ENCODE measurements around the gene GJD3.
"Not testable (repeated sequence)": the region's sequence is repeated elsewhere in the genome, so short reads cannot be mapped to it uniquely, and the experiment has no call there.

The GJD3 gene

GRCh38 chr17:40367728-40368127 is 3.2 kb upstream of the GJD3 start:
- DNase-seq = not testable (repeated sequence)

- DNase-seq = no peak
These were observed 2.5 kb upstream of the GJD3 start for GRCh38 chr17:40366861-40367518.

GRCh38 chr17:40366076-40366860 is 1.7 kb upstream of the GJD3 start:
- DNase-seq = no peak

GRCh38 chr17:40364906-40365305 is 369 bp upstream of the GJD3 start:
- no peak for DNase-seq

GRCh38 chr17:40363111-40363827 is 1.3 kb downstream of the GJD3 start:
- DNase-seq = peak; percentile 46

- peak; percentile 79 for DNase-seq
These were observed 1.8 kb downstream of the GJD3 start for GRCh38 chr17:40362696-40363110.

GRCh38 chr17:40361925-40362695 is 2.4 kb downstream of the GJD3 start:
- no peak for DNase-seq

GRCh38 chr17:40361063-40361924 is 3.2 kb downstream of the GJD3 start:
- DNase-seq = no peak

GRCh38 chr17:40360091-40360490 is 4.4 kb downstream of the GJD3 start:
- no peak for DNase-seq

GRCh38 chr17:40358323-40359038 is 6.1 kb downstream of the GJD3 start:
- peak; percentile 91 for DNase-seq

GRCh38 chr17:40356990-40357881 is 7.3 kb downstream of the GJD3 start:
- DNase-seq = no peak

- no peak for DNase-seq
These were observed 8.5 kb downstream of the GJD3 start for GRCh38 chr17:40355804-40356758.

GRCh38 chr17:40355123-40355803 is 9.3 kb downstream of the GJD3 start:
- DNase-seq = peak; percentile 80

GRCh38 chr17:40354221-40355122 is 10.1 kb downstream of the GJD3 start:
- no peak for DNase-seq

GRCh38 chr17:40352779-40353394 is 11.7 kb downstream of the GJD3 start:
- DNase-seq = no peak

- DNase-seq = no peak
These were observed 12.2 kb downstream of the GJD3 start for GRCh38 chr17:40352237-40352778.

Data from CD4-positive, alpha-beta T cell treated with Interleukin-6 for 4 hours (primary cell).